Fibroblast of the conjunctiva (primary cell): ENCODE data around the gene UVRAG.

Experiments used
- DNase-seq: peaks from one replicate; pipeline ENCODE4 v3.0.0-alpha.2; 2010; ENCODE audit warnings: low read depth

The UVRAG gene

DNA sequence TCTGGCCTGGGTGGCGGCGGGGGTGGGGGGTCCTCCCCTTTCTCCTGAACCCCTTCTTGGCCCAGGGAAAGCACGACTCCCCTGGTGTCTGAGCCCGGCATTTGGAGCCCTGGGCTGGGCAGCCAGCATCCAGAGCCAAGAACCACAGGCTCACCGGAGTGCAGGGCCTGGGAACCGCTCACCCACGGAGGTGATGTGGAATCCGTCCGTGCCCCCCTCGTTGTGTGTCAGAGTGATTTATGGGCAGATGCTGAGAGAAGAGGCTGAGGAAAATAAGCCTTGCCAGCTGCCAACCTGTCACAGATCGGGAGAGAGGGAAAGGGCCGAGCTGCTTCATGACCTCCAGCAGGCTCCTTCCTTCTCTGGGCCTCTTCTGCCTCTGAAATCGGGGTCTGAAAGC is 357.6 kb downstream of the UVRAG start:
- DNase-seq, result no peak

DNA sequence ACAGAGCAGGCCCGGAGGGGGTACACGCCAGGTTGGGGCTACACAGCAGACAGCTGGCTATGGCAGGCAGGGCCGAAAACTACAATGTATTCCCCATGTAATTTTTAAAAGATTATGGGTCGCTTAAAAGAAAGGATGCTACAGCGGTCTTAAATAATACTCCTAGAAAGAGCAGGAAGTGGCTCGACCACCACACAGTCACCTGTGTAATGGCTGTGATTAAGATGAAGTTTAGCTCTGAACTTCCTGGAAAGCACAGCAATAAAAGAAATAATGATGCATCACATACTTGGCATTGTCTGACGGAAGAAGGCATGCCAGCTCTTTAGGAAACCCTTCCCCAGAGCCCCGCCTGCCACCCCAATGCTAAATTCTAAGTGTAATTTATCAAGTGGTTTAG is 358.7 kb downstream of the UVRAG start:
- no peak for DNase-seq

DNA sequence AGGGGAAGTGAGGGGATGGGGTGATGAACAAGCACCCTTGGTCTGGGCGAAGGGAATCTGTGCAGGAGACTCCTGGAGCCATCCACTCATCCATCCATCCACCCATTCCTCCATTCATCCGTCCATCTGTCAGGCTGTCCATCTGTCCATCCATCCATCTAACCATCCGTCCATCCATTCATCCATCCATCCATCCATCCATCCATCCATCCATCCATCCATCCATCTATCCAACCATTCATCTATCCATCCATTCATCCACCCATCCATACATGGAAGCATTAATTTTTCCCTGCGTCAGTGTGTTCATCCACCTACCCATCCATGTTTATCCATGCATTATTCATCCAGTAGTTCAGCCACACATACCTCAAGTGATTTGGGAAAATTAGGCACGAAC is 359.3 kb downstream of the UVRAG start:
- DNase-seq, result no peak

DNA sequence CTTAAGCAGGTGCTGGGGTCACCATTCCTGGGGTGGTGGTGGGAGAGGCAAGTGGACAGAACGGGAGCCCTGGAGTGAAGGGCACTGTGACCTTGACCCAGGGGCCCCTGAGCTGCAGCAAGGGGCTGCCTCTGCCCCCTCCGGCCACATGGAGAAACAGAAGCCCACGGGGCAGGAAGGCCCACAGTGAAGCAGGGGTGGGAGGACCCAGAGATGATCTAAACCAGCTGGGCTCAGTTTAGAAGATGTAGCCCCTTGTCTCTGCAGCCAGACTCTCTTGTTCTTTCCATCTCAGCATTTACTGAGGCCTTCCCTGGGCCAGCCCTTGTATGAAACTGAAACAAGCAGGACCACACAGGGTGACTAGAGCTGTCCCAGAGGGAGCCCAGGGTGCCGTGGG is 360.8 kb downstream of the UVRAG start:
- no peak for DNase-seq

DNA sequence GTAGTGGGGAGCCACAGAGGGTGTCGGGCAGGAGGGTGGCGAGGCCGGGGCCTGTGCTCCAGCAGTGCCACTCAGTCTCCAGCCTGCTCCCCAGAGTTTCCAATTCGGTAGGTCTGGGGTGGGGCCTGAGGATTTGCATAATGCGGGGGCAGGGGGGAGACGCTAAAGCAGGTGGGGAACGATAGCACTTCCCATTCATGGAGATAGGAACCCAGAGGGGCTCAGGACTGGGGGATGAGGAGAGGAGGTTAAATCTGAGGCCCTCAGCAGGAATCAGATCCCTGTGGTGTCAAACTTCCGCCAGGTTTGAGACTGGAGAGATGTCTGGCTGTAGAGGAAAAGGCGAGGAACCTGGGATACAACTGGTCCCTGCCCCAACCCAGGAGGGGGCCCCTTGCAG is 361.5 kb downstream of the UVRAG start:
- no peak for DNase-seq

DNA sequence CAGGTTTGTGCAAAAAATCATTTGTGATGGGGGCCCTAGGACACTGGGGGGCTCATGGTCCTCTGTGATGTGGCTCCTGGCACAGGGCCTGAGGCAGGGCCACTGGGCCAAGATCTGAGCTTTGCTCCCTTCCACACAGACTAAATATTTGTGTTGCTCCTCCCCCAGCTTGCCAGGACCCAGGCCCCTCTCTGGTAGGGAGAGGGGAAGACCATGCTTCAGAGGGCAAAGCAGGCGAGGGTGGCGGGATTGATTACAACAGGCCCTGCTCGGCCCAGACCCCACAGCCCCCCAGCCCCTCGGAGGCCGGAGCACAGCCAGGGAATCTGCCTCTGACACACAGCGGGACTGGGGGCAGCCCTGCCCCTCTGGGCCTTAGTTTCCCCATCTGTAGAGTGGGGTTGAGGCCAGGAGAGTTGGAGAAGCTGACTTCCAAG is 362.3 kb downstream of the UVRAG start:
- no peak for DNase-seq

DNA sequence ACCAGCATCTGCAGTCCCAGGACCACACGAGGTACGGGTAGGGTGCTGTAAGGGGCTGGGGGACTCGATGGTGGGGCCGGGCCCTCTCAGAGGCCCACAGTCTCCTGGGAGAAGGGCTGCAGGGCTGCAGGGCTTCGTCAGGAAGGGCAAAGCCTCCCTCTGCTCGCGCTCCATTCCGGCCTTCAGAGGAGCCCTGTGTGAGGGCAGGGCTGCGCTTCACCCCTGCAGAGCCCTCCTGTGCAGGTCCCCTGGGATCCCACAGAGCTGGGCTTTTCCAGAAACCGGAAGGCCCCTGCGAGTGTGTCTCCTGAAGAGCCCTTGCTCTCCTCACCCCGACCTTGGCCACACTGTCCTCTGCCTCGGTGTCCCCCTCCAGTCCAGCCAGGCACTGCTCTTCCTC is 364.1 kb downstream of the UVRAG start:
- no peak for DNase-seq

DNA sequence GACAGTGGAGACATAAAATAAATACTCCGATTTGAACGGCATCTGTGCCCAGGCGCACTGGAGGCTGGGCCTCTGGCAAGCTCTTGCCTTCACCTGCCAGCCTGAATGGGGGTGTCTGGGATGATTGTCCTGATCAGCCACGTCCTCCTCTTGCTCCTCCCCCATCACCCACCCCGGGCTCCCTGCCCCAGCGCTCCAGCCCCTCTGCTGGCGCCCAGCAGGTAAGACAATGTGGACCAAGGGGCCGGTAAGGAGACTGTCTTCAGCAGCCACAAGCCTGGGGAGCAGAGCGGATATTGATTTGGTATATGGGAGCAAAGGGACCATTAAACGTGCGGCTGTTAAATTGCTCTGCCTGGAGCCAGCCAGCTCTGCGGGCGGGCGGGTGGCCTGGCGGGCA is 366.4 kb downstream of the UVRAG start:
- no peak for DNase-seq

DNA sequence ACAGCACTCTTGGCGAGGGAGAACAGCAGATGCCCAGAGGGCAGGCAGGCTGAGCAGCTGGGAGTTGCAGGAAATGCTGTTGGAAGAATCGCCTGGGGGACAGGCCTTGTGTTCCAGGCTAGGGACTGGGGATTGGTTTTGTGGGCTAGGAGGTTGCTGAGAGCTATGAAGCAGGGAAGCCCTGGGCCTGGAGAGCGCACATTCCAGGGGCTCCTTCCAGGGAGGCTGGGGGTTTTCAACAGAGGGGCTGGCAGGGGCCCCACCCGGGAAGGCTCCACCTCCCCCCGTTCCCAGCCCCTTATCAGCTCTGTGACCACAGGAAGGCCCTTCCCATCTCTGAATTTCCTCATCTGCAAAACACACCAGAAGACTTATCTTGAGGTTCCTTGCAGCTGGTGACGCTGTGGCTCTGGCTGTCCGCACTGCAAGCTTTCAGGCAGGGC is 369.6 kb downstream of the UVRAG start:
- no peak for DNase-seq

DNA sequence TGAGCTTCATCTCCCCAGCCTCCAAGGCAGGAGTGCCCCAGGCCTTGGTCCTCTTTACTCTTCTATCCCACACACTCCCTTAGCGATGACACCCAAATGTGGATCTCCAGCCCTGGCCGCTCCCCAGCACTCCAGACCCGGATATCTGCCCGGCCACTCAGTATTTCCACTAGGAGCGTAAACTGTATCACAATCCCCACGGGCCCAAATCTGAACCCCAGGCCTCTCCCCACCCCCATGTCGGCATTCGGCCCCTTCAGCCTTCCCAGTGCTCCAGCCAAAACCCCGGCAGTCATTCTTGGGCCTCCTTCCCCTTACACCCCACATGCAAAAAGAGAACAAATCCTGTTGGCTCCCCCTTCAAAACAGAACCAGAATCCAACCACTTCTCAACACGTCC is 370.5 kb downstream of the UVRAG start:
- DNase-seq, result no peak

DNA sequence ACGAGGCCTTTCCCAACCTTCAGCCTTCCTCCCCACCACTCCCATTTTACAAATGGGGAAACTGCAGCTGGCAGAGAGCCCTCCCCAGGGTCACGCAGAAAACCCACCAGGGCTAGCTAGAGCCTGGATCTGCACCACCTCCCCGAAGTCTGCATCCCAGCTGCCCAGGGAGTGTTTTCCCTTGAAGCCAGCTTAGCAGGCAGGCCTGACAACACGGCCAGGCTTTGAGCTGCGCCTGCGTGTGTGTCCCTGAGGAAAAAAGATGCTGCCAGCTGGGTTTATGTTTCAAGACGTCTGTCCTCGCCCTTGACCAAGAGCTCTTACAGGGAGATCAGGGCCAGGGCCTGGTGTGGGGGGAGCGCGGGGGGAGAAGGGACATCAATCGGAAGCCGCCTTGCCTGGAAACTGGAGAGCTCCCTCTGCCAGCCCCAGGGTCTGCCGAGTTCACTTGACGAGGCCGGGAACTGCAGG is 371.0 kb downstream of the UVRAG start:
- DNase-seq, result peak; percentile 43

DNA sequence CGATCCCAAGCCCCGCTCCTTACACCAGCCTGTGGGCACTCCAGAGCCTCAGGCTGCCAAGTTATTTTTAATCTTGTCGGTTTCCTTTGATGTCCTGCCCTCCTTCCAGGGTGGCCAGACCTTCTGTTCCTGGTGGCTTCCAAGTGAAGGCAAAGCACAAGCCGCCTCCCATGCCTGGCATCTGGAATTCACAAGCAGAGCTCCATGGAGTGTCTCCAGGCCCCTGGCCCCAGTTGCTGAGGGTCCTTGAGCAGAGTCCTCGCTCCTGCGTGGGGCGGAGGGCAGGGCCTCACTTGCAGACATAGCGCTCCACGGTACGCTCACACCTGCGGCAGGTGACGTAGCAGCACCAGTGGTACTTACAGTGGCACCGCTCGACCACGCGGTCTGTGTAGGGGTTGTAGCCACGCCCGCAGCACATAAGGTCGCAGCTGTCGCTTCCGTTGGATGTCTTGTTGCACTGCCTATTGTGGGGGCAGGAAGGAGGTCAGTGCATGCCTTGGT is 371.8 kb downstream of the UVRAG start:
- DNase-seq, result no peak

DNA sequence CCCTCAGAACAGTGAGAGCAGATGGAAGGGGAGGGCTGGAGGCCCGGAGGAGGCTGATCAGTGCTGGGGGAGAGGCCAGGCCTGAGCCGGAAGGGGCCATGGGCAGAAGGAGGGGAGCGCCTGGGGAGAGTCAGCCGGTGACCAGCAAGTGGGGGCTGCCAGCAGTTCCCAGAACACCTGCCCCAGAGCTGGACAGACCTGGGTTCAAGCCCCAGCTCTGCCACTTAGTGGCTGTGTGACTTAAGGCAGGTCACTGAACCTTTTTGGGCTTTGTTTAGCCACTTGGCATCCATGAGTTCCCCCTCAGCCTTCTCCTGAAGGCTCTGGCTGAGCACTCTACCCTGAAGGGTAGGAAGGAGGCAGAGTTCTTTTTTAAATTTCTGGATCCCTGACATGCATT is 373.9 kb downstream of the UVRAG start:
- DNase-seq, result no peak

DNA sequence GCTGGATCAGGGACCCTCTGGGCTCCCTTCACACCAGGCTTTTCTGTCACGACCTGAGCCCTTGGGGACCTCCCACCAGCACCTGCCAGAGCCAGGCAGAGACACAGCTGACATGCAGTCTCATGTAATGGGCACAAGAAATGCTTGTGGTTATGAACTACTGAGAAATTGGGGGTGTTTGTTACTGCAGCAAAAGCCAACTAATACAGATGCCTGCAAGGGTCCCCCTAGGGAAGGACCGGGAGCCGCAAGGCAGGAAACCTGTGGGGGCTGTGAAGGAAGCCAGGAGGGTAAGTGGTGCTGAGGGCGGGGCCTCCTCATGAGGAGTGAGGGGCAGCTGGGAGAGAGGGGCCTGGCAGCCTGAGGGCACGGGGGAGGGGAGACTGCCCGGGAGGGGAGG is 374.7 kb downstream of the UVRAG start:
- DNase-seq, result no peak

DNA sequence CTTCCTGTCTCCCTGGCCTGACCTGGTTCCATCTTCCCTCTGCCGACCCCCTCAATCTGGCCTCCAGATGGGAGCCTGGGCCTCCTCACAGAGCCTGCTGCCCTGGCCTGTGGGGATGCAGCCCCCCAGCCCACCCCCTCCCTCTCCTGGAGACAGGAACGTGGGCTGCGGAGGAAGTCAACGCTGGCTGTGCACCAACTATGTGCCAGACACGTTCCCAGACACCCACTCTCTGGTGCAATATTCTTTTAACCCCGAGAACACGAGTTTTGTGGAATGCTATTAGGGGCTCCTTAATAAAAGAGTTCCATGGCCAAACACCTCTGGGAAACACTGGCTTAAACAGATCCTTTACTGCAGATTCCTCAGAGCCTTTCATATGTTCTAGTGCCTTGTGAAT is 375.4 kb downstream of the UVRAG start:
- no peak for DNase-seq
